GM12874 (cell line): ENCODE results near the gene SCARB2.

ENCODE experiments used
- CTCF ChIP-seq: IDR thresholded peaks from 2 replicates; pipeline ENCODE4 v1.5.1; 2011; ENCODE audit warnings: low read depth, mild to moderate bottlenecking, control low read depth, low read length, moderate library complexity; ENCODE audit not compliant: insufficient read depth

Gene SCARB2

DNA sequence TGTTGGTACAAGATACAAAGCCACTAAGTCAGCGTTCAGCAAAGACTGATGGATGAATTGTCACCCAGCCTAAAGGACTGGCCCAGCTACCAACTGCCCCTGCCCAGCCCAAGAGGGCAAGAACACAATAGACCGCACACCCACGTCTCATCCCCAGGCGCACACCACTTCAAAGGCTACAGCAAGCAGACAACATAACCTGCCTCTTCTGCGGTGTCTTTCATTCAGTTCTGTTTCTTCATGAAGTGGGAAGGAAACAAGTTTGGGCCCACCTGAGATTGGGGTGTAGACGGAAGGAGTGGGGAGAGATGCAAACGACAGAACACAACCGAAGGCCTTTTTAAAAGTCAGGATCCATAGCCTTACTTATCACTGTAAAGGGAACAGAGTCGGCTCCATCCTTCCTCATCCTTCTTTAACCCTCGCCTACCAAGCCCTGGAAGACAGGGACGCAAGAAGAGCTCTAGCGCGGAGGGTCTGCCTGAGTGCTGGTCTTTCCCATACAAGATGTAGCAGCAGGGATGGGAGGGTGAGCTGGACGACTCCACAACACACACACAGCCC lies 691 bp downstream of the SCARB2 start:
- TF ChIP-seq CTCF, result no peak

DNA sequence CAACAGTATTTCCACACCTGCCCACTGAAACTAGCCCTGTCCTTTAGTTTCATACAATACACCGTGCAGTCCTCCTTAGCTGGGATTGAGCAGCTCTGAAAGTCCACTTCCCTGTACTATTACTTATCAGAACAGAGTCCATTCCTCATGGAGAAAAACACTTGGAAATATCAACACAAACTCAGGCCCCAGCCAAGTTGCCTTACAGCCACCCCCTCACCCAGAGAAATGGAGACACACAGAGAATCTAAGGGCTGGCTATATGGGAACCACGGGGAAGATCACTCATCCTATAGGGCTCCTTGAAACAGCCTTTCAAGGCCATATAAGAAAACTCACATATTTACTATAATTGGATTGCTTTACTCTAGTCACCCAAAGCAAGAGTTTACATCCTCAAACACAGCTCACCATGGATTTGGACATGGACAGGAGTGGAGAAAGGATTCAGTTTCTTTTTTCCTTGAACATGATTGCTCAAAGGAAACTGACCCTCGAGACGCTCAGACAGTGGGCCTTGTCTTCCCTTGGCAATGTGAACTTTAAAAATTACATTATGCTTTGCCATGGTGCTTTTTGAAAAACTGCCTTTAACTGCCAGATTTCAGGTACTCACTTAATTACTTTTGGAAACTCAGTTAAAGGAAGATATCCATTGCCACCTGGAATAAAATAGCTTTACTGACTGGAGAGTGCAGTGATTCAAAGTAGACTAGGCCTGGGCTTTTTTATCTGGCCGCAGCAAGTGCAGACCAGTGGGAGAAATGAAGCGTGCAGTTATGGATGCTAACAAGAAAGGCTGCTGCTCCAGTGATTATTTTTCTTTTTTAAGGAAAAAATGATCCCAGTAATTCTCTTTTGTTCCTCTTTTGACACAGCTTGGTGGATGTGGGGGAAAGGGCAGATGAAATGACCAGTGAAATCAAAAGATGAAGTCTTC lies 1.6 kb downstream of the SCARB2 start:
- no peak for TF ChIP-seq CTCF

- no peak for TF ChIP-seq CTCF
Observed at GRCh38 chr4:76210452-76210851, 3.2 kb downstream of the SCARB2 start.

DNA sequence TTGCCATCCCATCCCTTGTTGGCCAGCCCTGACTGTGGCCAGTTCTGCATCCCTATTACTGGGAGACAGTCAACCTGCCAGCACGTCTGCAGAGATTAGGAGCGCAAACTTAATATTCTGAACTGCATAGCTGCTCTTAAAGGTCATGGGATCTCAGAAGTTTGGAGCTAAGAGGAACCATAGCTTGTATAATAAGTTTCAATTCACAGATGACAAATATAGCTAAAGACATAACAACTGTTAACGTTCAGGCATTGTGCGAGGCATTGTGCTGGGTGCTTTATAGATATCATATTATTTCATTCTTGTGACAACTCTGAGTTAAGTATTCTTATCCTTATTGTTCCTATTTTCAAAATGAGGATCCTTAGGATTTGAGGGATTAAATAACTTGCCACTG lies 3.7 kb downstream of the SCARB2 start:
- TF ChIP-seq CTCF, result no peak

- no peak for TF ChIP-seq CTCF
Observed at GRCh38 chr4:76208005-76208765, 5.4 kb downstream of the SCARB2 start.

GRCh38 chr4:76207549-76207948 lies 6.1 kb downstream of the SCARB2 start:
- TF ChIP-seq CTCF, result no peak
